ENCODE data around the gene SAPCD2. TPM values are rescaled to one million over a fixed set of nuclear protein-coding genes. Genes with fewer than 3 reads are reported as not detected.

The SAPCD2 gene
- polyA plus RNA-seq, 1 donor (not counting 4 experiments of a cell fraction or from before 2014, with no cell fraction given): 1.6 TPM

DNA sequence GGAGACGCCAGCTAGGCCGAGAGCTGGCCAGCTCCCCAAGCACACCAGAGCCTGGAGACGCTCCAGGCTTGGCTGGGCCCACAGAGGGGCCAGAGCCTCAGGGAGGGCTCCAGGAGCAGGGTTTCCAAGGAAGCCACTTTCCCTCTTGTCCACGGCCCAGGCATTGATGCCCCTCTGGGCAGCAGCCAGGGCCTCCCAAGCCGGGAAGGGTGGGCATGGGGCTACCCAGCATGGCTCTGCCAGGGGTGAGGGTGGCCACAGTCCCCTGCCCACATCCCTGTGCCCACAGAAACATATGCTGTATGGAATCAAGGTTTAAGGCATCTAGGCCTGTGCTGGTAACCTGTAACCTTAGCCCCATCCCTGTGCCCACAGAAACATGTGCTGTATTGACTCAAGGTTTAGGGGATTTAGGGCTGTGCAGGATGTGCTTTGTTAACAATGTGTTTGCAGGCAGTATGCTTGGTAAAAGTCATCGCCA is 45.7 kb upstream of the SAPCD2 start:
- TF ChIP-seq, protein P1, sequence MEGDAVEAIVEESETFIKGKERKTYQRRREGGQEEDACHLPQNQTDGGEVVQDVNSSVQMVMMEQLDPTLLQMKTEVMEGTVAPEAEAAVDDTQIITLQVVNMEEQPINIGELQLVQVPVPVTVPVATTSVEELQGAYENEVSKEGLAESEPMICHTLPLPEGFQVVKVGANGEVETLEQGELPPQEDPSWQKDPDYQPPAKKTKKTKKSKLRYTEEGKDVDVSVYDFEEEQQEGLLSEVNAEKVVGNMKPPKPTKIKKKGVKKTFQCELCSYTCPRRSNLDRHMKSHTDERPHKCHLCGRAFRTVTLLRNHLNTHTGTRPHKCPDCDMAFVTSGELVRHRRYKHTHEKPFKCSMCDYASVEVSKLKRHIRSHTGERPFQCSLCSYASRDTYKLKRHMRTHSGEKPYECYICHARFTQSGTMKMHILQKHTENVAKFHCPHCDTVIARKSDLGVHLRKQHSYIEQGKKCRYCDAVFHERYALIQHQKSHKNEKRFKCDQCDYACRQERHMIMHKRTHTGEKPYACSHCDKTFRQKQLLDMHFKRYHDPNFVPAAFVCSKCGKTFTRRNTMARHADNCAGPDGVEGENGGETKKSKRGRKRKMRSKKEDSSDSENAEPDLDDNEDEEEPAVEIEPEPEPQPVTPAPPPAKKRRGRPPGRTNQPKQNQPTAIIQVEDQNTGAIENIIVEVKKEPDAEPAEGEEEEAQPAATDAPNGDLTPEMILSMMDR (optimal IDR thresholded peaks at IDR 0.05 in 1 of 3, IDR thresholded peaks at IDR 0.05 in 1 of 3, conservative IDR thresholded peaks at IDR 0.05 in 1 of 3; ENCODE audit: extremely low read depth in 1 of 3, insufficient read depth in 2 of 3, low read length in 3 of 3): no peak
- TF ChIP-seq EZH2 (IDR thresholded peaks at IDR 0.05; ENCODE audit: low read length): no peak
- H3K4me2 ChIP-seq (ENCODE audit: control insufficient read depth, extremely low read depth, insufficient read depth, low read depth, low read length): no peak overlapping the region
- peaks cover 7% of the 10 kb centered on the region for H3K27me3 ChIP-seq (ENCODE audit: control insufficient read depth, extremely low read depth, insufficient read depth, low read length)
- no peak overlapping the region for H3K27ac ChIP-seq (ENCODE audit: control insufficient read depth, insufficient read depth, low read length)
- H3K36me3 ChIP-seq (ENCODE audit: control insufficient read depth in 2 of 2, extremely low read depth in 1 of 2, insufficient read depth in 2 of 2, low read length in 2 of 2): no peaks in the 10 kb centered on the region
- H3K9me3 ChIP-seq (ENCODE audit: control insufficient read depth, low read depth, low read length): no peaks in the 10 kb centered on the region
- FAIRE-seq (no peak), DNase-seq (ENCODE audit: low read depth, low spot score) (no peak)
- H2AFZ ChIP-seq (ENCODE audit: control insufficient read depth, low read length): no peak overlapping the region
- H3K4me1 ChIP-seq (ENCODE audit: control insufficient read depth, extremely low read depth, insufficient read depth, low read length): no peaks in the 10 kb centered on the region
- H3K9ac ChIP-seq (ENCODE audit: control insufficient read depth, extremely low read depth, insufficient read depth, low read length): no peak overlapping the region
- dilution Hi-C loops (cut with MboI; ENCODE audit: extremely low pct_ligation_motif_present, low sequenced_read_pairs): no loop called here
- no peaks in the 10 kb centered on the region for H4K20me1 ChIP-seq (ENCODE audit: control insufficient read depth, extremely low read depth, insufficient read depth, low read length)
- H3K9me1 ChIP-seq (ENCODE audit: control insufficient read depth, extremely low read depth, insufficient read depth, low read length): no peaks in the 10 kb centered on the region
- H3K4me3 ChIP-seq (ENCODE audit: control insufficient read depth in 2 of 3, extremely low read depth in 1 of 3, insufficient read depth in 2 of 3, low read depth in 1 of 3, low read length in 3 of 3): no peak overlapping the region
- no peaks in the 10 kb centered on the region for H3K79me2 ChIP-seq (ENCODE audit: control insufficient read depth, insufficient read depth, low read length)

DNA sequence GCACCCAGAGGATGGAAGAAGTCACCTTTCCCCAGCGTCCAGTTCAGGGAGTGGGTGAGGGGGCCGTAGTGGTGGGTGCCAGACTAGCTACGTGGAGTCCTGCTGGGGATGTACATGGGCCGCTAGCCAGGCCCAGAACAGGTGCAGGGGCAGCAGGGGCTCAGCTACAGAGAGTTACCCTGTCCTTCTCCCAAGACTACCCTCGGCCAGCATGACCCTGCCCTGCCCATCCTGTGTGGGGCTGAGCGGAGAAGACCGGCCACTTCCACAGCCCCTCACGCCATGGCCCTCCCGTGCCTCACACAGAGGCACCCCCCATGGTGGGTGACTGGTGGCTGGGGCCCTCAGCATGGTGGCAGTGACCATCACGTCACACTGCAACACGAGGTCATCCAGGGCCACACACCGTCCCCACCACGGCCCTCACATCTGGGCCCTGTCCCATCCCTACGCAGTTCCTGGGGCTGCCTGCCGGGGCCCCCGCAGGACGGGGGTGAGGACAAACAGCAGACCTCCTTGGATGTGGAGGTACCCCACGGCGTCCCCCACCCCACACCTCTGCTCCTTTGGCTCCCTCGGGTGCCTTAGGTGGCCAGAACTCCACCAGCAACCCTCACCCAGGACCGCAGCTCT is 45.2 kb upstream of the SAPCD2 start:
- H3K27me3 ChIP-seq (ENCODE audit: control insufficient read depth, extremely low read depth, insufficient read depth, low read length): peaks cover 7% of the 10 kb centered on the region
- no peak for TF ChIP-seq EZH2 (IDR thresholded peaks at IDR 0.05; ENCODE audit: low read length)
- TF ChIP-seq, protein P1 (optimal IDR thresholded peaks at IDR 0.05 in 1 of 3, IDR thresholded peaks at IDR 0.05 in 1 of 3, conservative IDR thresholded peaks at IDR 0.05 in 1 of 3; ENCODE audit: extremely low read depth in 1 of 3, insufficient read depth in 2 of 3, low read length in 3 of 3): no peak
- no peak for DNase-seq (ENCODE audit: low read depth, low spot score)
- H3K4me1 ChIP-seq (ENCODE audit: control insufficient read depth, extremely low read depth, insufficient read depth, low read length): no peaks in the 10 kb centered on the region
- H4K20me1 ChIP-seq (ENCODE audit: control insufficient read depth, extremely low read depth, insufficient read depth, low read length): no peaks in the 10 kb centered on the region
- H2AFZ ChIP-seq (ENCODE audit: control insufficient read depth, low read length): no peak overlapping the region
- H3K4me2 ChIP-seq (ENCODE audit: control insufficient read depth, extremely low read depth, insufficient read depth, low read depth, low read length): no peak overlapping the region
- peaks cover 0 to 2% of the 10 kb centered on the region in 2 experiments for H3K36me3 ChIP-seq (ENCODE audit: control insufficient read depth in 2 of 2, extremely low read depth in 1 of 2, insufficient read depth in 2 of 2, low read length in 2 of 2)
- no peaks in the 10 kb centered on the region for H3K9me1 ChIP-seq (ENCODE audit: control insufficient read depth, extremely low read depth, insufficient read depth, low read length)
- H3K79me2 ChIP-seq (ENCODE audit: control insufficient read depth, insufficient read depth, low read length): no peaks in the 10 kb centered on the region
- no peak for FAIRE-seq
- no peak overlapping the region for H3K9ac ChIP-seq (ENCODE audit: control insufficient read depth, extremely low read depth, insufficient read depth, low read length)
- no peak overlapping the region for H3K4me3 ChIP-seq (ENCODE audit: control insufficient read depth in 2 of 3, extremely low read depth in 1 of 3, insufficient read depth in 2 of 3, low read depth in 1 of 3, low read length in 3 of 3)
- H3K27ac ChIP-seq (ENCODE audit: control insufficient read depth, insufficient read depth, low read length): no peak overlapping the region
- no peaks in the 10 kb centered on the region for H3K9me3 ChIP-seq (ENCODE audit: control insufficient read depth, low read depth, low read length)
- dilution Hi-C loops (cut with MboI; ENCODE audit: extremely low pct_ligation_motif_present, low sequenced_read_pairs): no loop called here
